ENCODE results near the gene MYO6.
A peak's percentile ranks its signal among the peaks of the same experiment; 100 is the strongest.

MYO6 gene

DNA sequence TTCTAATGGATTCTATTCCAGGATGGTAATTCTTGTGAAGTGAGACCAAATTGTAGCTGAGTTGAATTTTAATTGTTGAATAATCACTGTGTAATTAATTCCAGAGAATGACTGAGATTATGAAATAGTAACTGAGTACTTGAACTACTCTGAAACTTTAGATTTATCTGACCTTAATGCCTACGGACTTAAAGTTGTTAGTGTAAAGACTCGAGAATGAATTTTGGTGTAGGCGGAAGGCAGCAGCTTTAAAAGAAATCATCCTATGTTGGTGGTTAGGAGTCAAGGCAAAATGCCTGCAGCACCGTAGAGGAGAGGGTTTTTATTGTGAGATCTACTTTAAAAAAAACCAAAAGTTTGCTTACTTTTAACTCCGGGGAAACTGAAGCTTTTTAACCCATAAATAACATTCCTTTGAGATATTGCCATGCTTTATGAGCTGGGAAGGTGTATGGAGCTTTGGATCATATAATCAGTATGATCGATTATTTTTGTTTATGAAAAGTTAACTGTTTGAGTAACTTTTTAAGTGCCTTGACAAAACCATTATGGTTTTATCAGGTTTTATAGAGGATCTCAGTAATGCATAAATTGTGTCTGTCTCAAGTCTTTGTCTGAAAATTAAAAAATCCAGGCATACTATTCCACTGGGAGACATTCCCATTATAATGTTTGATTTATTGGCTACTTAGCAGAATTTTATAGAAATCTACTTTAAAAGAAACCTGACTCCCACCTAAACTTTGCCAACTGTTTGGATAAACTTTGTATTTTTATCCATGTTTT, 46.1 kb downstream of the MYO6 start:
- H3K4me1 Mint-ChIP-seq, result no peaks in the 10 kb centered on the region
- DNase-seq (ENCODE audit: low spot score in 2 of 2), result no peak
- ATAC-seq, result no peak

DNA sequence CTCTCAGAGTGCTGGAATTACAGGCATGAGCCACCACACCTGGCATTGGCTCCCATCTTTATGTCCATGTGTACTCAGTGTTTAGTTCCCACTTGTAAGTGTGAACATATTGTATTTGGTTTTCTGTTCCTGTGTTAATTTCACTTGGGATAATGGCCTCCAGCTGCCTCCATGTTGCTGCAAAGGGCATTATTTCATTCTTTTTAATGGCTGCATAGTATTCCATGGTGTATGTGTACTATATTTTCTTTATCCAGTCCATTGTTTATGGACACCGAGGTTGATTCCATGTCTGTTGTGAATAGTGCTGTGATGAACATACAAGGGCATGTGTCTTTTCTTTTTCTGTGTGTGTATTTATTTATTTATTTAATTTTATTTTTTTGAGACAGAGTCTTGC, 47.7 kb downstream of the MYO6 start:
- Mint-ChIP-seq H3K27ac (no peak overlapping the region), H3K36me3 (no peaks in the 10 kb centered on the region)
- DNase-seq (ENCODE audit: low spot score in 2 of 2), result no peak

More for the DNA sequence above, 46.1 kb downstream of the MYO6 start:
- no peaks in the 10 kb centered on the region for H3K36me3 Mint-ChIP-seq
- no peak overlapping the region for H3K27ac Mint-ChIP-seq
- H3K4me3 Mint-ChIP-seq, result no peak overlapping the region
- H3K9me3 Mint-ChIP-seq, result no peaks in the 10 kb centered on the region

DNA sequence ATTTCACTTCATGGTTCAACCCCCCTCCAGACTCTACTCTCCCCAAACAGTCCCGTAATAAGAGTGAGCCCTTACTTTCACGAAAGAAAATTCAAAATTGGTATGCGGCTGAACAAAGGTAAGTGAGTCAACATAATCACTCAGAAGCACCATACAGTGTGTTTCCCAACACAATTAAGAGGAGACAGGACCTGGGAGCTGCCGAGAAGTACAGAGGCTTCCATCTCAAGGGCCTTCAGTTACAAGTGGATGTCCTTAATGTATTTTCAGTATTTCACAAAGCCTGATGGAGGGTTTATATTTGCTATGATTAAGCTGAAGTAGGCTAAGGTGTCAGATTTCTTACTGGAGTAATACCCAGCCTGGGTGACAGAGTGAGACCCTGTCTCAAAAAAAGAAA, 51.1 kb downstream of the MYO6 start:
- no peak overlapping the region for H3K27ac Mint-ChIP-seq
- DNase-seq (ENCODE audit: low spot score in 2 of 2) (no peak), ATAC-seq (no peak)
- H3K4me1 Mint-ChIP-seq, result no peaks in the 10 kb centered on the region
- H3K4me3 Mint-ChIP-seq, result no peak overlapping the region
- H3K36me3 Mint-ChIP-seq, result no peaks in the 10 kb centered on the region
- no peaks in the 10 kb centered on the region for H3K9me3 Mint-ChIP-seq

More for the DNA sequence above, 47.7 kb downstream of the MYO6 start:
- H3K4me1 Mint-ChIP-seq, result no peaks in the 10 kb centered on the region
- H3K9me3 Mint-ChIP-seq, result no peaks in the 10 kb centered on the region
- ATAC-seq, result no peak
- H3K4me3 Mint-ChIP-seq, result no peak overlapping the region

- no peaks in the 10 kb centered on the region for H3K9me3 Mint-ChIP-seq
- no peak for ATAC-seq
- no peaks in the 10 kb centered on the region for H3K4me1 Mint-ChIP-seq
- H3K36me3 Mint-ChIP-seq, result no peaks in the 10 kb centered on the region
- H3K27ac Mint-ChIP-seq, result no peak overlapping the region
- H3K4me3 Mint-ChIP-seq, result no peak overlapping the region
- DNase-seq (ENCODE audit: low spot score in 2 of 2), result no peak
Measured at GRCh38 chr6:75800708-75801505, 51.9 kb downstream of the MYO6 start.

GRCh38 chr6:75802366-75802765, 53.3 kb downstream of the MYO6 start:
- Mint-ChIP-seq H3K4me3 (no peak overlapping the region), H3K36me3 (no peaks in the 10 kb centered on the region), H3K27ac (no peak overlapping the region), H3K9me3 (no peaks in the 10 kb centered on the region), H3K4me1 (no peaks in the 10 kb centered on the region)
- no peak for DNase-seq (ENCODE audit: low spot score in 2 of 2)
- no peak for ATAC-seq

DNA sequence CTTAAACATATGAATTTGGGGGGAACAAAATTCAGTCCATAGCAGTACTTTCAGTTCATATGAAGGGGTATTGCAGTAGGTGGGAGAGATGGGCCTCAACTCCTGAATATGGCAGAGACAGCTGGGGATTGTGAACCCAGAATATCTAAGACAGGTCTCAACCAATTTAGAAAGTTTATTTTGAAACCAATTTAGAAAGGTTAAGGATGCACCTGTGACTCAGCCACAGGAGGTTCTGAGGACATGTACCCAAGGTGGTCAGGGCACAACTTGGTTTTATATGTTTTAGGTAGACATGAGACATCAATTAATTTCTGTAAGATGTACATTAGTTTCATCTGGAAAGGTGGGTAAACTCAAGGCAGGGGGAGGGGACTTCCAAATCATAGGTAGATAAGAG, 59.5 kb downstream of the MYO6 start:
- no peak overlapping the region for H3K4me3 Mint-ChIP-seq
- no peaks in the 10 kb centered on the region for H3K36me3 Mint-ChIP-seq
- peaks cover 5% of the 10 kb centered on the region for H3K9me3 Mint-ChIP-seq
- ATAC-seq (no peak), DNase-seq (ENCODE audit: low spot score in 2 of 2) (no peak)
- H3K4me1 Mint-ChIP-seq, result peaks cover 3% of the 10 kb centered on the region
- H3K27ac Mint-ChIP-seq, result no peak overlapping the region

- H3K4me1 Mint-ChIP-seq, result peaks cover 11% of the 10 kb centered on the region
- no peak overlapping the region for H3K27ac Mint-ChIP-seq
- H3K9me3 Mint-ChIP-seq, result peaks cover 5% of the 10 kb centered on the region
- ATAC-seq (no peak), DNase-seq (ENCODE audit: low spot score in 2 of 2) (no peak)
- no peaks in the 10 kb centered on the region for H3K36me3 Mint-ChIP-seq
- H3K4me3 Mint-ChIP-seq, result no peak overlapping the region
Measured at GRCh38 chr6:75812560-75812959, 63.5 kb downstream of the MYO6 start.

GRCh38 chr6:75813476-75814250, 64.6 kb downstream of the MYO6 start:
- Mint-ChIP-seq H3K9me3 (peaks cover 5% of the 10 kb centered on the region), H3K27ac (peak overlapping the region; percentile 46), H3K4me1 (peaks cover 11% of the 10 kb centered on the region), H3K4me3 (no peak overlapping the region), H3K36me3 (no peaks in the 10 kb centered on the region)
- ATAC-seq (no peak), DNase-seq (ENCODE audit: low spot score in 2 of 2) (no peak)

DNA sequence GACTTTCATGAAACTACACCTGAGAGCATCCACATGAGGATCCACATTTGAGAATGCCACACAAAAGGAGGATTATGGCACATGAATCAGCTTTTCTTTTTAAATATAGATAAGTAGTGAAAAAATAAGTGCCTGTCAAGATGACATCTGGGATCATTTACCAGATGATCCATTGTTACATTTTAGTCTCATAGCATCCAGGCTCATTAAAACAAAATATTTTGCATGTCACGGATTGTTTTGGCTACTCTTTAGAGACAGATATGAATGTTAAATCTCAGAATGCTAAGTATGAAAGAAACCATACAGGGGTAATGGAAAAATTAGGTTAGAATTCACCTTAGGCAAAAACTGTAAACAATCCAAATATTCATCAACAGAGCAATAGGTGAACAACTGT, 66.7 kb downstream of the MYO6 start:
- Mint-ChIP-seq H3K9me3 (peaks cover 5% of the 10 kb centered on the region), H3K27ac (no peak overlapping the region), H3K4me1 (peaks cover 11% of the 10 kb centered on the region), H3K4me3 (no peak overlapping the region), H3K36me3 (no peaks in the 10 kb centered on the region)
- no peak for ATAC-seq
- DNase-seq (ENCODE audit: low spot score in 2 of 2), result no peak

DNA sequence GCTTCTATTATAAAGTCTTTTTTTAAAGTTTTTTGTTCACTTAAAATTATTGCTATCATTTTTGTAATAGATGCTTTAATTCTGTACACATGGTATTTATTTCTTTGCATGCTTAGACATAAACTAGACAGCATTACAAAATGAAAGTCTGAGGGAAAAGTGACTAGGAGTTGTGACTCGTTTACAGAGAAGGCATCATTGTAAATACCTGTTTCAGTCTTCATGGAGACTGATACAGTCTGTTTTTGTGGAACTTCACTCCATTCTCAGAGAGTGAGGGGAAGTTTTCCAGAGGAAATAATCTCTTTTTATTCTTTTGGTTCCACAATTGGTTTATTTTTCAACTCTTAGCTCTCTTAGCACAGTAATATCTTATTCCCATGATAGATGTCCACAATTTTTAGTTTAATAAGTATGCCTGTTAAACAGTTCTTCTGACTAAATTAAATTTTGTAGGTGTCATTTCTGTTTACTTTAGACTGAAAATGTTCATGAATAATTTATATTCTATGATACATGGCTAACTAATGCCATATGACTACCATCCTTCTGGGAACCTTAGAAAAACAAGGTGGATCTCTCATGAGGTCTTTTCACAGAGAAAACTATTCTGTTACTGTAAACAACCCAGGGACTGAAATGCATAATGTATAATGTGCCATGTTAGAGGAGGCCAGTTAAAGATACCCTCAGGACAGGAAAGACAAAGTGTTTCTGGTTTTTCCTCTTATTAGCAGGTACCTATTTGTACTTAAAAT, 69.2 kb downstream of the MYO6 start:
- no peak overlapping the region for H3K27ac Mint-ChIP-seq
- H3K4me1 Mint-ChIP-seq, result peaks cover 10% of the 10 kb centered on the region
- DNase-seq (ENCODE audit: low spot score in 2 of 2) (no peak), ATAC-seq (no peak)
- no peaks in the 10 kb centered on the region for H3K9me3 Mint-ChIP-seq
- no peak overlapping the region for H3K4me3 Mint-ChIP-seq
- H3K36me3 Mint-ChIP-seq, result no peaks in the 10 kb centered on the region

DNA sequence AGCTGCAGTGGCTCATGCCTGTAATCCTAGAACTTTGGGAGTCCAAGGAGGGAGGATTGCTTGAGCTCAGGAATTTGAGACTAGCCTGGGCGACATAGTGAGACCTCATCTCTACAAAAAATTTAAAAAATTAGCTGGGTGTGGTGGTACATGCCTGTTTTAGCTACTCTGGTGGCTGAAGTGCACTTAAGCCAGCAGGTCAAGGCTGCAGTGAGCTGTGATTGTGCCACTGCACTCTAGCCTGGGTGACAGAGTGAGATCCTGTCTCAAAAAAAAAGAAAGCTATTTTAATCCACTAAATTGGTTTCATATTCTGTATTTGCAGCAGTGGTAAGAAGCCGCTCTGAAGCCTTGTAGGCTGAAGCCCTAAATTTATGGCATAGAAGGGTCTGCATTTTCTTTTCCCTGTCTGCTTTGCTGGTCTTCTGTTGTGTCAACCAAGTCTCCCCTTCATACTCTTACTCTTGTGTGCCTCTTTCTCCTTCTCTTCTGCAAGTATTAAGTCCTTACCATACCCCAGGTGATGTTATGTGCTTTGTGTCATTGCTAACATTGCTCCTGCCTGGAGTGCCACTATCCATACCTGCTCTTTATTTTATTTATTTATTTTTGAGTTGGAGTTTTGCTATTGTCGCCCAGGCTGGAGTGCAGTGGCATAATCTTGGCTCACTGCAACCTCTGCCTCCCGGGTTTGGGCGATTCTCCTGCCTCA, 70.9 kb downstream of the MYO6 start:
- no peaks in the 10 kb centered on the region for H3K9me3 Mint-ChIP-seq
- H3K27ac Mint-ChIP-seq, result no peak overlapping the region
- H3K4me3 Mint-ChIP-seq, result no peak overlapping the region
- no peaks in the 10 kb centered on the region for H3K4me1 Mint-ChIP-seq
- no peaks in the 10 kb centered on the region for H3K36me3 Mint-ChIP-seq
- no peak for DNase-seq (ENCODE audit: low spot score in 2 of 2)
- no peak for ATAC-seq

GRCh38 chr6:75824160-75824559, 75.1 kb downstream of the MYO6 start:
- ATAC-seq (peak; percentile 78), DNase-seq (ENCODE audit: low spot score in 2 of 2) (no peak)
- no peak overlapping the region for H3K27ac Mint-ChIP-seq
- H3K36me3 Mint-ChIP-seq, result no peaks in the 10 kb centered on the region
- no peaks in the 10 kb centered on the region for H3K9me3 Mint-ChIP-seq
- no peaks in the 10 kb centered on the region for H3K4me1 Mint-ChIP-seq
- H3K4me3 Mint-ChIP-seq, result no peak overlapping the region

- peaks cover 19% of the 10 kb centered on the region for H3K4me1 Mint-ChIP-seq
- H3K36me3 Mint-ChIP-seq, result no peaks in the 10 kb centered on the region
- DNase-seq (ENCODE audit: low spot score in 2 of 2) (no peak), ATAC-seq (no peak)
- H3K27ac Mint-ChIP-seq, result no peak overlapping the region
- H3K4me3 Mint-ChIP-seq, result no peak overlapping the region
- H3K9me3 Mint-ChIP-seq, result no peaks in the 10 kb centered on the region
Measured at GRCh38 chr6:75827163-75827562, 78.1 kb downstream of the MYO6 start.

Measured in stimulated activated effector memory CD8-positive, alpha-beta T cell treated with anti-CD3 and anti-CD28 coated beads, Interleukin-12 subunit alpha, Interleukin-12 subunit beta, amount 100 ng/mL, for 72 hours (primary cell).